Measurements from ENCODE around the gene SNX6. TPM values are rescaled to one million over a fixed set of nuclear protein-coding genes. Genes with fewer than 3 reads are reported as not detected.
"Not testable (repeated sequence)": the region's sequence is repeated elsewhere in the genome, so short reads cannot be mapped to it uniquely, and the experiment has no call there.

SNX6 gene
- total and polyA plus RNA-seq, 2 experiments from 2014 or later: 59.9 to 207 TPM

GRCh38 chr14:34536951-34537676 is 92.8 kb downstream of the SNX6 start:
- Histone ChIP-seq H3K4me2 (peak overlapping the region; percentile 82), H3K36me3 (replicated peaks; ENCODE audit: insufficient read depth, low read depth) (no peaks in the 10 kb centered on the region), H3K79me2 (peaks cover 39% of the 10 kb centered on the region), H3K27me3 (no peaks in the 10 kb centered on the region), H4K20me1 (ENCODE audit: insufficient read depth, poor library complexity, severe bottlenecking) (no peaks in the 10 kb centered on the region), H3K9me2 (replicated peaks; ENCODE audit: insufficient read depth) (no peaks in the 10 kb centered on the region), H3K9me3 (ENCODE audit: low read depth) (no peaks in the 10 kb centered on the region), H3K27ac (peak overlapping the region; percentile 22), H2AFZ (no peak overlapping the region), H3K4me3 (no peak overlapping the region), H3K4me1 (ENCODE audit: insufficient read depth) (peaks cover 16% of the 10 kb centered on the region)
- TF ChIP-seq EZH2 (IDR thresholded peaks at IDR 0.05; ENCODE audit: borderline replicate concordance): no peak
- TF ChIP-seq EZH2phosphoT487 (IDR thresholded peaks at IDR 0.05; ENCODE audit: low read depth, severe bottlenecking, unreplicated experiment): no peak
- TF ChIP-seq CTCF (IDR thresholded peaks at IDR 0.05; ENCODE audit: poor library complexity): no peak
- DNase-seq (ENCODE audit: low spot score): no peak
- 87% methylated on average over 4 of the region's 4 CpGs for WGBS (ENCODE audit: low lambda C conversion rate, missing lambda C conversion rate)

DNA sequence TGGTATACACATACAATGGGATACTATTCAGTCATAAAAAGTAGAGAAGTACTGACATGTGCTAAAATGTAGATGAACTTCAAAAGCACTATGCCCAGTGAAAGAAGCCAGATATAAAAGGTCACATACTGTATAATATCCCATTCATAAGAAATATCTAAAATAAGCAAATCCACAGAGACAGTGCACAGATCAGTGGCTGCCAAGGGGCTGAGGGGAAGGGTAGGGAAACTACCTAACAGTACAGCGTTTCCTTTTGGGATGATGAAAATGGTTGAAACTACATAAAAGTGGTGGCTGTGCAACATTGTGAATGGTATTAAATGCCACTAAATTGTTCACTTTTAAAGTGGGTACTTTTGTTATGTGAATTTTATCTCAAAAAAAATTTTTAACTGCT is 102.4 kb downstream of the SNX6 start:
- no peak overlapping the region for H2AFZ ChIP-seq
- no peaks in the 10 kb centered on the region for H4K20me1 ChIP-seq (ENCODE audit: insufficient read depth, poor library complexity, severe bottlenecking)
- no peaks in the 10 kb centered on the region for H3K36me3 ChIP-seq (replicated peaks; ENCODE audit: insufficient read depth, low read depth)
- no peak for DNase-seq (ENCODE audit: low spot score)
- WGBS (ENCODE audit: low lambda C conversion rate, missing lambda C conversion rate): 97% methylated on average over 1 of the region's 1 CpG
- no peak overlapping the region for H3K4me3 ChIP-seq
- no peaks in the 10 kb centered on the region for H3K27me3 ChIP-seq
- H3K4me2 ChIP-seq: no peak overlapping the region
- H3K9me3 ChIP-seq (ENCODE audit: low read depth): no peaks in the 10 kb centered on the region
- H3K9me2 ChIP-seq (replicated peaks; ENCODE audit: insufficient read depth): no peaks in the 10 kb centered on the region
- no peak for TF ChIP-seq EZH2 (IDR thresholded peaks at IDR 0.05; ENCODE audit: borderline replicate concordance)
- no peak for TF ChIP-seq CTCF (IDR thresholded peaks at IDR 0.05; ENCODE audit: poor library complexity)
- no peak overlapping the region for H3K27ac ChIP-seq
- no peaks in the 10 kb centered on the region for H3K79me2 ChIP-seq
- H3K4me1 ChIP-seq (ENCODE audit: insufficient read depth): no peaks in the 10 kb centered on the region

GRCh38 chr14:34524216-34524615 is 105.7 kb downstream of the SNX6 start:
- not testable (repeated sequence) for H3K27me3 ChIP-seq; H4K20me1 ChIP-seq (ENCODE audit: insufficient read depth, poor library complexity, severe bottlenecking); H3K4me2 ChIP-seq; H3K4me1 ChIP-seq (ENCODE audit: insufficient read depth); H3K4me3 ChIP-seq; H2AFZ ChIP-seq; DNase-seq (ENCODE audit: low spot score); H3K9me2 ChIP-seq (replicated peaks; ENCODE audit: insufficient read depth); H3K27ac ChIP-seq; H3K36me3 ChIP-seq (replicated peaks; ENCODE audit: insufficient read depth, low read depth); H3K9me3 ChIP-seq (ENCODE audit: low read depth); H3K79me2 ChIP-seq
- 96% methylated on average over 8 of the region's 8 CpGs for WGBS (ENCODE audit: low lambda C conversion rate, missing lambda C conversion rate)

DNA sequence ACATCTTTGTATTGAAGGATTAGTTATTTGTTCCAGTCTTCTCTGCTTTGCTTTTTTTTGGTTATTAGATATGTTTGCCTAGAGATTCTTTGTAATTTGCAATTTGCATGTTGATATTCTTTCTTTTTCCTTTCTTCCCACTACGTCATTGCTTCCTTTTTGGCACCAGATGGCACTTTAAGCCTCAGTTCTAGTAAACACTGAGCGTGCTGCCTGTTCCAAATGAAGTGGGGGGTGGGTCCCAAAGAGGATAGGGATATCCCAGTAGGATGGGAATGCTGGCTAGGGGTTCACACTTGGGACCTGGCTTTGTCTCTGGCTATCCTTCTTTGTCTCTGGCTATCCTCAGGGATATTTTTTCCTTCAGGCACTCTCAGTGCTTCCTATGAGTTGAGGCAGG is 107.5 kb downstream of the SNX6 start:
- no peak overlapping the region for H3K4me2 ChIP-seq
- no peaks in the 10 kb centered on the region for H3K9me3 ChIP-seq (ENCODE audit: low read depth)
- no peaks in the 10 kb centered on the region for H3K79me2 ChIP-seq
- no peak overlapping the region for H3K4me3 ChIP-seq
- TF ChIP-seq EZH2phosphoT487 (IDR thresholded peaks at IDR 0.05; ENCODE audit: low read depth, severe bottlenecking, unreplicated experiment) (no peak), CTCF (IDR thresholded peaks at IDR 0.05; ENCODE audit: poor library complexity) (no peak), EZH2 (IDR thresholded peaks at IDR 0.05; ENCODE audit: borderline replicate concordance) (no peak)
- 94% methylated on average over 2 of the region's 2 CpGs for WGBS (ENCODE audit: low lambda C conversion rate, missing lambda C conversion rate)
- no peaks in the 10 kb centered on the region for H3K9me2 ChIP-seq (replicated peaks; ENCODE audit: insufficient read depth)
- H4K20me1 ChIP-seq (ENCODE audit: insufficient read depth, poor library complexity, severe bottlenecking): no peaks in the 10 kb centered on the region
- no peak for DNase-seq (ENCODE audit: low spot score)
- no peak overlapping the region for H3K27ac ChIP-seq
- no peak overlapping the region for H2AFZ ChIP-seq
- H3K36me3 ChIP-seq (replicated peaks; ENCODE audit: insufficient read depth, low read depth): no peaks in the 10 kb centered on the region
- no peaks in the 10 kb centered on the region for H3K27me3 ChIP-seq
- H3K4me1 ChIP-seq (ENCODE audit: insufficient read depth): no peaks in the 10 kb centered on the region

DNA sequence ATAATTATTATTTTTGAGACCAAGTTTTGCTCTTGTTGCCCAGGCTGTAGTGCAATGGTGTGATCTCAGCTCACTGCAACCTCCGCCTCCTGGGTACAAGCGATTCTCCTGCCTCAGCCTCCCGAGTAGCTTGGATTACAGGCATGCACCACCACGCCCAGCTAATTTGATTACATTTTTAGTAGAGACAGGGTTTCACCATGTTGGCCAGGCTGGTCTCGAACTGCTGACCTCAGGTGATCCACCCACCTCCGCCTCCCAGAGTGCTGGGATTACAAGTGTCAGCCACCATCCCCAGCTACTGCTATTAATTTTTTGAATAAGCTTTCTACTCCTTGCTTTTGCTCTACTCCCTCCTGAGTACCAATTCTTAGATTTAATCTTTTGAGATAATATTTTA is 108.9 kb downstream of the SNX6 start:
- not testable (repeated sequence) for H3K79me2 ChIP-seq; H3K4me2 ChIP-seq; H3K9me3 ChIP-seq (ENCODE audit: low read depth); H2AFZ ChIP-seq; H3K4me3 ChIP-seq; H4K20me1 ChIP-seq (ENCODE audit: insufficient read depth, poor library complexity, severe bottlenecking); DNase-seq (ENCODE audit: low spot score); H3K27me3 ChIP-seq; H3K36me3 ChIP-seq (replicated peaks; ENCODE audit: insufficient read depth, low read depth); H3K9me2 ChIP-seq (replicated peaks; ENCODE audit: insufficient read depth); H3K4me1 ChIP-seq (ENCODE audit: insufficient read depth)
- WGBS (ENCODE audit: low lambda C conversion rate, missing lambda C conversion rate): 90% methylated on average over 6 of the region's 6 CpGs
- H3K27ac ChIP-seq: peak overlapping the region; percentile 4

DNA sequence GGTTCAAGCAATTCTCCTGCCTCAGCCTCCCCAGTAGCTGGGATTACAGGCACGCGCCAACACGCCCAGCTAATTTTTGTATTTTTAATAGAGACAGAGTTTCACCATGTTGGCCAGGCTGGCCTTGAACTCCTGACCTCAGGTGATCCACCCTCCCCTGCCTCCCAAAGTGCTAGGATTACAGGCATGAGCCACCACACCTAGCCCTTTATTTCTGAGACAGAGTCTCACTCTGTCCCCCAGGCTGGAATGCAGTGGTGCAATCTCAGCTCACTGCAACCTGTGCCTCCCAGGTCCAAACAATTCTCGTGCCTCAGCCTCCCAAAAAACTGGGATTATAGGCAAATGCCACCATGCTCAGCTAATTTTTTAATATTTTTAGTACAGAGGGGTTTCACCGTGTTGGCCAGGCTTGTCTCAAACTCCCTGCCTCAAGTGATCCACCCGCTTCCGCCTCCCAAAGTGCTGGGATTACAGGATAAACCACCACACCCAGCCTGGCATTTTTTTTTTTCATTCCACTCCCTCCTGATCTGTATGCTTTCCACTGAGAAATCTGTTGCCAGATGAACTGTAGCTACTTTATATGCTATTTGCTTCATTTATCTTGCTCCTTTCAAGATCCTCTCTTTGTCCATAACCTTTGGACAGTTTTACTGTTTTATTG is 109.5 kb downstream of the SNX6 start:
- not testable (repeated sequence) for H3K79me2 ChIP-seq; H2AFZ ChIP-seq; H3K9me2 ChIP-seq (replicated peaks; ENCODE audit: insufficient read depth); H3K27me3 ChIP-seq; H4K20me1 ChIP-seq (ENCODE audit: insufficient read depth, poor library complexity, severe bottlenecking); H3K4me1 ChIP-seq (ENCODE audit: insufficient read depth); H3K36me3 ChIP-seq (replicated peaks; ENCODE audit: insufficient read depth, low read depth); H3K9me3 ChIP-seq (ENCODE audit: low read depth); H3K4me2 ChIP-seq; H3K4me3 ChIP-seq
- DNase-seq (ENCODE audit: low spot score): peak; percentile 30
- WGBS (ENCODE audit: low lambda C conversion rate, missing lambda C conversion rate): 85% methylated on average over 7 of the region's 7 CpGs
- peak overlapping the region; percentile 84 for H3K27ac ChIP-seq
